Heart left ventricle (tissue), 16 donors: Measurements from ENCODE around the gene TERT. TPM values are rescaled to one million over a fixed set of nuclear protein-coding genes. Genes with fewer than 3 reads are reported as not detected.

ENCODE experiments used
- ATAC-seq, 4 donors: fragments of 200-7000 bp; cut with Tn5 transposase; one replicate each; pipeline ENCODE4 v1.9.1; 2020 to 2022; ENCODE audit warnings: moderate library complexity in 4 of 4, mild to moderate bottlenecking in 3 of 4, moderate number of reproducible peaks in 1 of 4
- DNase-seq, 5 donors: peaks; one replicate each; pipeline ENCODE4 v3.0.0-alpha.2; 2020
- H3K27ac ChIP-seq, 12 donors: fragments of 200-600 bp; sonication (generic) in 4 of 12; one replicate each; pipeline versions ENCODE4 v1.5.0 to v1.8.0; 2016 to 2022; ENCODE audit warnings: mild to moderate bottlenecking in 2 of 12
- H3K27me3 ChIP-seq, 9 donors: fragments of 200-600 bp; sonication (generic) in 2 of 9; one replicate each; pipeline versions ENCODE4 v1.5.1 to v1.8.0; 2016 to 2022; ENCODE audit warnings: mild to moderate bottlenecking in 3 of 9
- H3K36me3 ChIP-seq, 9 donors: fragments of 200-600 bp; sonication (generic) in 2 of 9; one replicate each; pipeline versions ENCODE4 v1.5.0 to v1.8.0; 2018 to 2022; ENCODE audit warnings: mild to moderate bottlenecking in 2 of 9
- H3K4me1 ChIP-seq, 12 donors: fragments of 200-600 bp; sonication (generic) in 4 of 12; one replicate each; pipeline versions ENCODE4 v1.5.0 to v1.8.0; 2016 to 2022; ENCODE audit warnings: mild to moderate bottlenecking in 3 of 12
- H3K4me3 ChIP-seq, 12 donors: fragments of 200-600 bp; sonication (generic) in 4 of 12; one replicate each; pipeline versions ENCODE4 v1.5.0 to v1.8.0; 2017 to 2022; ENCODE audit warnings: mild to moderate bottlenecking in 9 of 12, moderate library complexity in 4 of 12
- H3K9me3 ChIP-seq, 12 donors: fragments of 200-600 bp; sonication (generic) in 4 of 12; one replicate each; pipeline versions ENCODE4 v1.5.0 to v1.8.0; 2016 to 2022; ENCODE audit warnings: mild to moderate bottlenecking in 1 of 12
- POLR2A ChIP-seq, 2 donors: fragments of 450-650 bp; IDR thresholded peaks; one replicate each; pipeline ENCODE4 v1.6.1; 2017; ENCODE audit warnings: antibody characterized with exemption in 2 of 2, mild to moderate bottlenecking in 2 of 2, moderate library complexity in 2 of 2
- WGBS, 4 donors: extraction: QIAGEN DNeasy Blood & Tissue Kit in 2 of 4; methylation state at CpG; one replicate each; pipeline versions ENCODE4 v1.1.5 to v1.1.7; 2013 to 2018; 5-methylcytosine and 5-hydroxymethylcytosine counted together
- intact Hi-C, 10 donors: fragments of 100-400 bp; cut with DNase I; formaldehyde crosslinking; loops; one replicate each; pipeline versions ENCODE4 v1.11.1 to v1.14.2; 2022
- polyA plus RNA-seq, 2 donors: library from polyadenylated mRNA; stranded (reverse); fragments of 200-250 nt; gene quantifications; one replicate each; pipeline ENCODE4 v1.2.3, GENCODE V29; 2013
- total RNA-seq, 9 donors: library from RNA; depleted of rRNA in 2 of 9; stranded (reverse); fragments of >200 nt in 2 of 9; fragmentation: NEBNext Ultra II Directional in 3 of 9; extraction: Animal tissue kit (Norgen Biotek cat#: 25700) in 3 of 9; gene quantifications; one replicate each; pipeline versions ENCODE4 v1.1.0 to v1.2.4, GENCODE V29; 2016 to 2023
- TF ChIP-seq, protein P1 (sequence below), 12 donors: fragments of 200-600 bp; sonication (generic) in 4 of 12; IDR thresholded peaks; one replicate each; pipeline versions ENCODE4 v1.5.0 to v1.8.0; 2018 to 2022; ENCODE audit warnings: antibody characterized with exemption in 12 of 12, mild to moderate bottlenecking in 5 of 12
- donor health status: ischemic (EF 13 %, LVEDD 7.1; RV severe dilation, severe dysfunction).
- donor health status: healthy with polysubstance abuse.
- donor health status: DM: no; HTN: yes; CAD: no.
- donor health status: DM: no; HTN: no; CAD: no.
- donor health status: ischemic (EF 25% LVEDD 6.9; RV normal size, moderate dysfunction).
- donor health status: ischemic (EF 25% LVEDD 5.7; RV mildly dilated, moderate dysfunction).
- donor health status: healthy.
- donor health status: DM: yes; HTN: yes; CAD: no.
- donor health status: ischemic (EF 35%, LVEDD 5.7; RV mildly dilated, moderate dysfunction).
- donor health status: nonischemic (EF 11% LVEDD 7.7; RV severe dilation, severe dysfunction).
- donor health status: DM: yes; HTN: yes; CAD: no.
- donor health status: PGD.
- donor health status: ischemic (EF 29% LVEDD 5.4; RV normal size, mild dysfunction).
- donor health status: nonischemic (EF 23%, LVEDD 6.1; RV moderate dilation, normal function).

The TERT gene
- total and polyA plus RNA-seq, 11 donors: not detected

DNA sequence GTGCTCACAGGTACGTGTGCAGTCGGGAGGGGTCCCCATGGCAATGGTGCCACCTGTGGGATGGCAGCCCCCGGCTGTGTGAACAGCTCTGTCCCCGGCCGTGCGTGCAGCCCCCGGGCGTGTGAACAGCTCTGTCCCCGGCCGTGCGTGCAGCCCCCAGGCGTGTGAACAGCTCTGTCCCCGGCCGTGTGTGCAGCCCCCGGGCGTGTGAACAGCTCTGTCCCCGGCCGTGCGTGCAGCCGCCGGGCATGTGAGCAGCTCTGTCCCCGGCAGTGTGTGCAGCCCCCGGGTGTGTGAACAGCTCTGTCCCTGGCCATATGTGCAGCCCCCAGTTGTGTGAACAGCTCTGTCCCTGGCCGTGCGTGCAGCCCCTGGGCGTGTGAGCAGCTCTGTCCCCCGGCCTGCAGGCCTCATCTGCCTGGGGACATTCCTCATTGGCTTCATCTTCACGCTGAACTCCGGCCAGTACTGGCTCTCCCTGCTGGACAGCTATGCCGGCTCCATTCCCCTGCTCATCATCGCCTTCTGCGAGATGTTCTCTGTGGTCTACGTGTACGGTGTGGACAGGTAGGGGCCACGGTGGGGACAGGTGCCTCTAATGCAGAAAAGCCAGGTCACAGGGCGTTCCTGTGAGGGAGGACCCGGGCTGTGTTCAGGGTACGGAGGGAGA, 75.6 kb downstream of the TERT start:
- no peak for DNase-seq
- H3K36me3 ChIP-seq: no peaks in the 10 kb centered on the region
- no peaks in the 10 kb centered on the region for H3K4me1 ChIP-seq
- ATAC-seq: no peak
- 74 to 78% (median 75%) methylated on average over 15 to 38 of the region's 38 CpGs for WGBS, 4 donors
- no peak for TF ChIP-seq POLR2A (IDR thresholded peaks at IDR 0.05)
- TF ChIP-seq, protein P1, sequence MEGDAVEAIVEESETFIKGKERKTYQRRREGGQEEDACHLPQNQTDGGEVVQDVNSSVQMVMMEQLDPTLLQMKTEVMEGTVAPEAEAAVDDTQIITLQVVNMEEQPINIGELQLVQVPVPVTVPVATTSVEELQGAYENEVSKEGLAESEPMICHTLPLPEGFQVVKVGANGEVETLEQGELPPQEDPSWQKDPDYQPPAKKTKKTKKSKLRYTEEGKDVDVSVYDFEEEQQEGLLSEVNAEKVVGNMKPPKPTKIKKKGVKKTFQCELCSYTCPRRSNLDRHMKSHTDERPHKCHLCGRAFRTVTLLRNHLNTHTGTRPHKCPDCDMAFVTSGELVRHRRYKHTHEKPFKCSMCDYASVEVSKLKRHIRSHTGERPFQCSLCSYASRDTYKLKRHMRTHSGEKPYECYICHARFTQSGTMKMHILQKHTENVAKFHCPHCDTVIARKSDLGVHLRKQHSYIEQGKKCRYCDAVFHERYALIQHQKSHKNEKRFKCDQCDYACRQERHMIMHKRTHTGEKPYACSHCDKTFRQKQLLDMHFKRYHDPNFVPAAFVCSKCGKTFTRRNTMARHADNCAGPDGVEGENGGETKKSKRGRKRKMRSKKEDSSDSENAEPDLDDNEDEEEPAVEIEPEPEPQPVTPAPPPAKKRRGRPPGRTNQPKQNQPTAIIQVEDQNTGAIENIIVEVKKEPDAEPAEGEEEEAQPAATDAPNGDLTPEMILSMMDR (IDR thresholded peaks at IDR 0.05): no peak
- no peaks in the 10 kb centered on the region for H3K9me3 ChIP-seq
- no peak overlapping the region for H3K4me3 ChIP-seq
- intact Hi-C loops: no loop called here
- H3K27me3 ChIP-seq: peaks cover 0 to 5% (median 0%) of the 10 kb centered on the region in 9 donors
- H3K27ac ChIP-seq: no peak overlapping the region

DNA sequence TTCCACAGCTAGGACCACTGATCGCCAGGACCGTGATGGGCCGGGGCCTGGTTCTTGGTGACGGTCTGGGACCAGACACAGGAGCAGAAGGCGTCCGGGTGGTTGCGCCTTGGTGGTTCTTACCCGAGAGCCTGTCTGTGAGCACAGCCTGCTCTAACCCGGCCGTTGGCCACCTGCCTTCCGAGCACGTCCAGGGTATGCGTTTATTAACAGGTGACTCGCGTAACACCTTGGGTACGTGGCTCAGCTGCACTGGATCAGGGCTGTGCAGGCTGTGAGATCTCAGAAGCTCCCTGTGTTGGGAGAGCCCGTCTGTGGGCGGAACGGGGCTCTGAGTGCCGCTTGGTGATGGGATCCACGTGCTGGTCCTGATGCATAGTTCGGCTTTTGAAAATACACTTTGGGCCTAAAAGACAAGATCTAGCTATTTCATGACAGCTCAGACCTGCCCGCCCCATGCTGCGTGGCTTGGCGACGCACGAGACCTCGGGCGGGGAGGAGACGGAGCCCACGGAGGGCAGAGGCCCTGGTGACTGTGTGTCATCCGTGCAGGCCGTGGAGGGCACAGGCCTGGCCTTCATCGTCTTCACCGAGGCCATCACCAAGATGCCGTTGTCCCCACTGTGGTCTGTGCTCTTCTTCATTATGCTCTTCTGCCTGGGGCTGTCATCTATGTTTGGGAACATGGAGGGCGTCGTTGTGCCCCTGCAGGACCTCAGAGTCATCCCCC, 76.4 kb downstream of the TERT start:
- H3K9me3 ChIP-seq: no peaks in the 10 kb centered on the region
- TF ChIP-seq, protein P1 (IDR thresholded peaks at IDR 0.05): no peak
- TF ChIP-seq POLR2A (IDR thresholded peaks at IDR 0.05): no peak
- intact Hi-C loops: no loop called here
- H3K27me3 ChIP-seq: peaks cover 0 to 5% (median 0%) of the 10 kb centered on the region in 9 donors
- no peak for DNase-seq
- WGBS, 4 donors: 85 to 88% (median 87%) methylated on average over 31 to 38 of the region's 38 CpGs
- no peaks in the 10 kb centered on the region for H3K4me1 ChIP-seq
- no peak overlapping the region for H3K4me3 ChIP-seq
- H3K27ac ChIP-seq: no peak overlapping the region
- no peaks in the 10 kb centered on the region for H3K36me3 ChIP-seq
- no peak for ATAC-seq

DNA sequence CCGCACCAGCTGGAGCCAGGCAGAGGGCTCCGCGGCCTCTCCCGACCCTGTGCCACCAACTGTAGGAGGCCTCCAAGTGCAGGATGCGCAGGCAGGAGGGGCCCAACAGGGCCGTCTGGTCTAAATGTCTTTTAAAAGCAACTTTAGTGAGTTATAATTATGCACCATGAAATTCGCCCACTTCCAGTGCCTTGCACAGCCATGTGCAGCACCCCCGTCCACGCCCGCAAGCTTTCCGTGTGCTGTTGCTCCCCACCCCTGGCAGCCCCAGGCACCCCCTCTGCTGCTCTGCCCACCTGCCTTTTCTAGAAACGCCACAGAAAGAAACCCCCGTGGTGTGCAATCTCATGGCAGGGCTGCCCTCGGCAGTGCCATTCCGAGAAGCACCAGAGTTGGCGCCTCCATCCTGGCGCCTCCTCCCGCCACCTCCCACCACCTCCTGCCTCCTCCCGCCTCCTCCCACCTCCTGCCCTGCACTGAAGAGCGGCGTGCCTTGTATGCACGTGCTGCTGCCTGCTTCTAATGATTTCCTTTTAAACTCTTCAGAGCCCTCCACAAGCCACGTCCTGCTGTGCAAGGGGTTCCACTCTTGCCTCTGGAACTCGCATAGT, 77.2 kb downstream of the TERT start:
- TF ChIP-seq, protein P1 (IDR thresholded peaks at IDR 0.05): no peak
- no peak for TF ChIP-seq POLR2A (IDR thresholded peaks at IDR 0.05)
- ATAC-seq (no peak), DNase-seq (no peak)
- H3K4me3 ChIP-seq: no peak overlapping the region
- no peak overlapping the region for H3K27ac ChIP-seq
- intact Hi-C loops: no loop called here
- no peaks in the 10 kb centered on the region for H3K9me3 ChIP-seq
- no peaks in the 10 kb centered on the region for H3K36me3 ChIP-seq
- peaks cover 0 to 5% (median 0%) of the 10 kb centered on the region in 9 donors for H3K27me3 ChIP-seq
- WGBS, 4 donors: 52 to 57% (median 54%) methylated on average over 20 to 24 of the region's 24 CpGs
- no peaks in the 10 kb centered on the region for H3K4me1 ChIP-seq

DNA sequence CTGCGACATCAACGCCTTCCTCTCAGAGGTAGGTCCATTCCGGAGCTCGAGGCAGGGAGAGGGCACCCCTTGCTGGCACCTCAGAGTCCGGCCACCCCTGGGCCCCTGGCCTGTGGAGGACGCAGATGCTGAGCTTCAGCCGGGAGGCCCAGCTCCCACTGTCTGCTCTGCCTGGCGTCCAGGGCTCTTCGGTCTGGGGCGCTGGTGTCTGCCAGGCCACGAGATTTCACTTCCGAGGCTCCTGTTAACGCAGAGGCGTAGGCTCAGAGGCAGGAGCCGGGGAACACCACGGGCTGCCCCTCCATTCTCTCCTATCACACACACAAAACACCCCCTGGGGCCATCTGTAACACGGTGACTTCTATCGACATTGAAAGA, 78.0 kb downstream of the TERT start:
- 84 to 86% (median 85%) methylated on average over 10 to 18 of the region's 18 CpGs for WGBS, 4 donors
- DNase-seq (peak in 2 of 5 donors; percentile 2 to 21), ATAC-seq (no peak)
- Histone ChIP-seq H3K4me1 (no peaks in the 10 kb centered on the region), H3K9me3 (no peaks in the 10 kb centered on the region), H3K36me3 (no peaks in the 10 kb centered on the region), H3K27ac (no peak overlapping the region), H3K4me3 (no peak overlapping the region), H3K27me3 (peaks cover 0 to 5% (median 0%) of the 10 kb centered on the region in 9 donors)
- intact Hi-C loops: no loop called here
- TF ChIP-seq, protein P1 (IDR thresholded peaks at IDR 0.05): no peak
- no peak for TF ChIP-seq POLR2A (IDR thresholded peaks at IDR 0.05)
